MCF 10A (cell line): ENCODE measurements around the gene TIMP1. TPM values are rescaled to one million over a fixed set of nuclear protein-coding genes. Genes with fewer than 3 reads are reported as not detected.

Experiments used
- BruUV-seq: library from RNA; stranded (reverse); fragments of 400-500 nt; replicated peaks from 2 replicates; lab custom pipeline; 2021; lab: Mats Ljungman, UMichigan
- CTCF ChIA-PET: fragments of 300-600 bp; sonication (Branson Sonifier 250); formaldehyde crosslinking; extraction: SDS; loops from one replicate; lab custom pipeline; 2021; ENCODE audit warnings: antibody characterized with exemption, inconsistent platforms; lab: Yijun Ruan, JAX
- POLR2A ChIA-PET: fragments of 300-600, 350-650 bp; sonication (Branson Sonifier 250); formaldehyde crosslinking; extraction: SDS; loops from one replicate; lab custom pipeline; 2020; ENCODE audit warnings: antibody characterized with exemption, inconsistent platforms; lab: Yijun Ruan, JAX
- DNase-seq: peaks from one replicate; pipeline ENCODE4 v3.0.0-alpha.2; 2018; ENCODE audit not compliant: unreplicated experiment
- H3K27ac Mint-ChIP-seq: one replicate; pipeline ENCODE4 v1.8.0; 2022; ENCODE audit warnings: mild to moderate bottlenecking, low read depth, mixed read lengths; ENCODE audit not compliant: unreplicated experiment
- H3K27me3 Mint-ChIP-seq: one replicate; pipeline ENCODE4 v1.8.0; 2022; ENCODE audit warnings: mixed read lengths; ENCODE audit not compliant: insufficient read depth, unreplicated experiment
- H3K36me3 Mint-ChIP-seq: one replicate; pipeline ENCODE4 v1.8.0; 2022; ENCODE audit warnings: mild to moderate bottlenecking, moderate library complexity, mixed read lengths; ENCODE audit not compliant: insufficient read depth, unreplicated experiment
- H3K4me1 Mint-ChIP-seq: one replicate; pipeline ENCODE4 v1.8.0; 2022; ENCODE audit warnings: mixed read lengths; ENCODE audit not compliant: insufficient read depth, unreplicated experiment
- H3K4me3 Mint-ChIP-seq: one replicate; pipeline ENCODE4 v1.8.0; 2022; ENCODE audit warnings: mild to moderate bottlenecking, moderate library complexity, mixed read lengths; ENCODE audit not compliant: unreplicated experiment
- H3K9me3 Mint-ChIP-seq: one replicate; pipeline ENCODE4 v1.8.0; 2022; ENCODE audit warnings: mixed read lengths; ENCODE audit not compliant: unreplicated experiment
- CTCF ChIP-seq: fragments of 200-600 bp; IDR thresholded peaks from one replicate; pipeline ENCODE4 v1.8.0; 2022; ENCODE audit warnings: antibody characterized with exemption, mild to moderate bottlenecking; ENCODE audit not compliant: unreplicated experiment
- intact Hi-C: fragments of 100-400 bp; cut with micrococcal nuclease; formaldehyde crosslinking; loops from 2 replicates; pipeline ENCODE4 v1.14.1; 2022
- total RNA-seq: library from RNA; stranded (reverse); gene quantifications from 2 replicates; pipeline ENCODE4 v1.2.3, GENCODE V29; 2022

The TIMP1 gene
- total RNA-seq, 1 experiment from 2014 or later = 647 TPM

- ChIA-PET CTCF (no interaction called here), POLR2A (interaction anchor here (0.6 to 0.7 kb wide), 3 partner anchors 11 to 321 kb away, joined by 3 to 5 read pairs (median 3); partner anchors contain the start of gene TIMP1)
- Mint-ChIP-seq H3K4me3 (peak within 1 kb of the TSS; percentile 59), H3K27ac (no peak within 1 kb of the TSS), H3K27me3 (no peaks in the 10 kb centered on the region), H3K4me1 (no peaks in the 10 kb centered on the region), H3K9me3 (peaks cover under 1% of the 10 kb centered on the region), H3K36me3 (peaks cover 6% of the 10 kb centered on the region)
- TF ChIP-seq CTCF = no peak
- no TSS peak for BruUV-seq
- intact Hi-C loops = no loop called here
- peak; percentile 52 for DNase-seq
Observed at GRCh38 chrX:47619486-47620302, 37.5 kb downstream of the TIMP1 start, which contains the start of gene SYN1. Gene SYN1, minus strand, starts transcription at chrX:47619857. Its CDS starts 129 bp downstream, at chrX:47619728.

GRCh38 chrX:47620303-47620685, 38.1 kb downstream of the TIMP1 start:
- no peak for TF ChIP-seq CTCF
- ChIA-PET CTCF (no interaction called here), POLR2A (interaction anchor here (0.7 kb wide), 2 partner anchors 10 to 321 kb away, joined by 3 to 5 read pairs; no protein-coding TSS in a partner anchor)
- H3K27ac Mint-ChIP-seq = no peak overlapping the region
- no peaks in the 10 kb centered on the region for H3K27me3 Mint-ChIP-seq
- peaks cover 6% of the 10 kb centered on the region for H3K36me3 Mint-ChIP-seq
- no TSS peak for BruUV-seq
- no peaks in the 10 kb centered on the region for H3K4me1 Mint-ChIP-seq
- DNase-seq = no peak
- no peak overlapping the region for H3K4me3 Mint-ChIP-seq
- peaks cover 6% of the 10 kb centered on the region for H3K9me3 Mint-ChIP-seq
- intact Hi-C loops = no loop called here

GRCh38 chrX:47621851-47622250, 39.6 kb downstream of the TIMP1 start:
- Mint-ChIP-seq H3K36me3 (peaks cover 6% of the 10 kb centered on the region), H3K9me3 (peaks cover 8% of the 10 kb centered on the region), H3K4me1 (no peaks in the 10 kb centered on the region), H3K27me3 (no peaks in the 10 kb centered on the region), H3K4me3 (no peak overlapping the region), H3K27ac (no peak overlapping the region)
- no peak for DNase-seq
- POLR2A ChIA-PET = no interaction called here
- CTCF ChIA-PET = no interaction called here
- intact Hi-C loops = no loop called here
- TF ChIP-seq CTCF = no peak
- no TSS peak for BruUV-seq

- intact Hi-C loops = no loop called here
- H3K27me3 Mint-ChIP-seq = no peaks in the 10 kb centered on the region
- H3K36me3 Mint-ChIP-seq = peaks cover 6% of the 10 kb centered on the region
- no TSS peak for BruUV-seq
- POLR2A ChIA-PET = interaction anchor here (1.0 kb wide), 1 partner anchor 41 kb away, joined by 6 read pairs; the partner anchor contains the start of gene TIMP1
- CTCF ChIA-PET = interaction anchor here (2.3 kb wide), 1 partner anchor 83 kb away, joined by 7 read pairs; no protein-coding TSS in a partner anchor
- H3K4me1 Mint-ChIP-seq = no peaks in the 10 kb centered on the region
- no peak overlapping the region for H3K27ac Mint-ChIP-seq
- TF ChIP-seq CTCF = no peak
- H3K9me3 Mint-ChIP-seq = peaks cover 15% of the 10 kb centered on the region
- no peak overlapping the region for H3K4me3 Mint-ChIP-seq
- DNase-seq = no peak
Observed at GRCh38 chrX:47623540-47624027, 41.3 kb downstream of the TIMP1 start.
